Osteocyte (in vitro differentiated cells): Measurements from ENCODE around the gene NFAT5. TPM values are rescaled to one million over a fixed set of nuclear protein-coding genes. Genes with fewer than 3 reads are reported as not detected.
A peak's percentile ranks its signal among the peaks of the same experiment; 100 is the strongest.

Experiments used
- DNase-seq: peaks from one replicate; pipeline ENCODE4 v3.0.0; 2021; ENCODE audit warnings: mixed read lengths; ENCODE audit not compliant: unreplicated experiment; ENCODE audit errors: extremely low spot score
- H3K27ac Mint-ChIP-seq: one replicate; pipeline ENCODE4 v1.8.0; 2021; ENCODE audit warnings: mild to moderate bottlenecking, mixed read lengths; ENCODE audit not compliant: unreplicated experiment
- H3K27me3 Mint-ChIP-seq: one replicate; pipeline ENCODE4 v1.8.0; 2021; ENCODE audit warnings: mixed read lengths; ENCODE audit not compliant: unreplicated experiment
- H3K36me3 Mint-ChIP-seq: one replicate; pipeline ENCODE4 v1.8.0; 2021; ENCODE audit warnings: mixed read lengths; ENCODE audit not compliant: unreplicated experiment
- H3K4me1 Mint-ChIP-seq: one replicate; pipeline ENCODE4 v1.8.0; 2021; ENCODE audit warnings: mixed read lengths; ENCODE audit not compliant: unreplicated experiment
- H3K4me3 Mint-ChIP-seq: one replicate; pipeline ENCODE4 v1.8.0; 2021; ENCODE audit warnings: mild to moderate bottlenecking, moderate library complexity, mixed read lengths; ENCODE audit not compliant: unreplicated experiment
- H3K9me3 Mint-ChIP-seq: one replicate; pipeline ENCODE4 v1.8.0; 2021; ENCODE audit warnings: mixed read lengths; ENCODE audit not compliant: unreplicated experiment
- total RNA-seq: library from RNA; stranded (reverse); gene quantifications from 2 replicates; pipeline ENCODE4 v1.2.1, GENCODE V29; 2021
- TF ChIP-seq, protein P1 (sequence below): fragments of 200-600 bp; sonication (generic); IDR thresholded peaks from 2 replicates; pipeline ENCODE4 v1.5.0; 2021; ENCODE audit warnings: antibody characterized with exemption, mild to moderate bottlenecking, moderate library complexity

NFAT5 gene
- total RNA-seq, 1 donor from 2014 or later: 55.0 TPM

DNA sequence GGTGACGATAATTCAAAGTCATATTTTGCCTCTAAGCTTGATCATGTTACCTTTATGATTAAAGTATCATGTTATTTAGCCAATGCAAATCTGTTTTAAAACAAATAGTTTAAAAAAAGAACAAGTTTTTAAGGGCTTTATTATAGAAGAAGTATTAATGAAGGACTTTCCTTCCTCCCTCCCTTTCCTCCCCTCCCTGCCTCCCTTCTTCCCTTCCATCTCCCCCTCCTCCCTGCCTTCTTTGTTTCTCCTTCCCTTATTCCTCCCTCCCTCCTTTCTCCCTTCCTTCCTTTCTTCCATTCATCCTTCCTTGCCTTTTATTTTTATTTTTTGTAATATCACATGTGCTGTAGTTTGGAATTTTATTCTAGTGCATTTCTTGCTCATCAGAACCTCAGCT, 134.1 kb downstream of the NFAT5 start:
- Mint-ChIP-seq H3K9me3 (no peaks in the 10 kb centered on the region), H3K27ac (peak overlapping the region; percentile 4), H3K4me3 (no peak overlapping the region), H3K4me1 (peaks cover 17% of the 10 kb centered on the region), H3K36me3 (peaks cover 23% of the 10 kb centered on the region), H3K27me3 (no peaks in the 10 kb centered on the region)
- TF ChIP-seq, protein P1, sequence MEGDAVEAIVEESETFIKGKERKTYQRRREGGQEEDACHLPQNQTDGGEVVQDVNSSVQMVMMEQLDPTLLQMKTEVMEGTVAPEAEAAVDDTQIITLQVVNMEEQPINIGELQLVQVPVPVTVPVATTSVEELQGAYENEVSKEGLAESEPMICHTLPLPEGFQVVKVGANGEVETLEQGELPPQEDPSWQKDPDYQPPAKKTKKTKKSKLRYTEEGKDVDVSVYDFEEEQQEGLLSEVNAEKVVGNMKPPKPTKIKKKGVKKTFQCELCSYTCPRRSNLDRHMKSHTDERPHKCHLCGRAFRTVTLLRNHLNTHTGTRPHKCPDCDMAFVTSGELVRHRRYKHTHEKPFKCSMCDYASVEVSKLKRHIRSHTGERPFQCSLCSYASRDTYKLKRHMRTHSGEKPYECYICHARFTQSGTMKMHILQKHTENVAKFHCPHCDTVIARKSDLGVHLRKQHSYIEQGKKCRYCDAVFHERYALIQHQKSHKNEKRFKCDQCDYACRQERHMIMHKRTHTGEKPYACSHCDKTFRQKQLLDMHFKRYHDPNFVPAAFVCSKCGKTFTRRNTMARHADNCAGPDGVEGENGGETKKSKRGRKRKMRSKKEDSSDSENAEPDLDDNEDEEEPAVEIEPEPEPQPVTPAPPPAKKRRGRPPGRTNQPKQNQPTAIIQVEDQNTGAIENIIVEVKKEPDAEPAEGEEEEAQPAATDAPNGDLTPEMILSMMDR: no peak
- DNase-seq: no peak

DNA sequence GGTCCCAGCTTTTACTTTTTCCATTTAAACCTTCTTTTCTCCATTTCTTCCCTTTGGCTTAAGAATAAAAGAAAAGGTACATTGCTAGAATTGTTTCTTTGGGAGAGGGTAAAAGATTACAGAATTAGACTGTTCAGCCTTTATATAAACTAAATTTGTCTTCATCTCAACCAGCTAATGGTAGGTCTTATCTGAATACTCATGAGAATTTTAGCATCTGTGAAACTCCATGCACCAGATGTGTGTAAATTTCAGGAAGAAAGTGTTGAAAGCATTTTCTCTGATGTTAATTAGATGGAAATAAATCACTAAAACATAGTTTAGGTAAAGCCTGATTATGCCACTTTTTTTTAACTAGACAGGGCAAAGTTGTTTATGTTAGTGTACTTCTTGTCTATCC, 135.7 kb downstream of the NFAT5 start:
- TF ChIP-seq, protein P1: no peak
- Mint-ChIP-seq H3K4me1 (peaks cover 6% of the 10 kb centered on the region), H3K9me3 (no peaks in the 10 kb centered on the region), H3K36me3 (peaks cover 10% of the 10 kb centered on the region), H3K27me3 (no peaks in the 10 kb centered on the region), H3K27ac (peak overlapping the region; percentile 38), H3K4me3 (no peak overlapping the region)
- DNase-seq: no peak

GRCh38 chr16:69701866-69702265, 136.1 kb downstream of the NFAT5 start:
- H3K4me1 Mint-ChIP-seq: peaks cover 8% of the 10 kb centered on the region
- TF ChIP-seq, protein P1: no peak
- no peaks in the 10 kb centered on the region for H3K27me3 Mint-ChIP-seq
- H3K36me3 Mint-ChIP-seq: peaks cover 10% of the 10 kb centered on the region
- H3K4me3 Mint-ChIP-seq: no peak overlapping the region
- no peaks in the 10 kb centered on the region for H3K9me3 Mint-ChIP-seq
- DNase-seq: no peak
- no peak overlapping the region for H3K27ac Mint-ChIP-seq

GRCh38 chr16:69703638-69704037, 137.9 kb downstream of the NFAT5 start:
- no peaks in the 10 kb centered on the region for H3K27me3 Mint-ChIP-seq
- TF ChIP-seq, protein P1: no peak
- H3K4me3 Mint-ChIP-seq: no peak overlapping the region
- no peak for DNase-seq
- H3K4me1 Mint-ChIP-seq: peaks cover 8% of the 10 kb centered on the region
- peak overlapping the region; percentile 38 for H3K27ac Mint-ChIP-seq
- H3K36me3 Mint-ChIP-seq: peaks cover 12% of the 10 kb centered on the region
- no peaks in the 10 kb centered on the region for H3K9me3 Mint-ChIP-seq

- H3K9me3 Mint-ChIP-seq: no peaks in the 10 kb centered on the region
- peaks cover 21% of the 10 kb centered on the region for H3K36me3 Mint-ChIP-seq
- peaks cover 8% of the 10 kb centered on the region for H3K4me1 Mint-ChIP-seq
- TF ChIP-seq, protein P1: no peak
- no peak for DNase-seq
- H3K4me3 Mint-ChIP-seq: no peak overlapping the region
- no peaks in the 10 kb centered on the region for H3K27me3 Mint-ChIP-seq
- H3K27ac Mint-ChIP-seq: peak overlapping the region; percentile 74
Observed at GRCh38 chr16:69706256-69706974, 140.6 kb downstream of the NFAT5 start.
